Stomach (tissue), 9 donors: Measurements from ENCODE around the gene YKT6. TPM values are rescaled to one million over a fixed set of nuclear protein-coding genes. Genes with fewer than 3 reads are reported as not detected.

Experiments
- DNase-seq, 2 donors: peaks; one replicate each; pipeline versions ENCODE4 v3.0.0 to v3.0.0-alpha.2; 2013 to 2019
- H3K27ac ChIP-seq, 5 donors: fragments of 200-600 bp in 4 of 5; sonication (generic) in 4 of 5; one replicate each; pipeline ENCODE4 v1.5.1; 2013 to 2019; ENCODE audit warnings: mild to moderate bottlenecking in 1 of 5, moderate library complexity in 1 of 5
- H3K27me3 ChIP-seq, 3 donors: fragments of 200-600 bp; sonication (generic); one replicate each; pipeline ENCODE4 v1.5.1; 2017 to 2019; ENCODE audit warnings: mixed run types in 1 of 3
- H3K36me3 ChIP-seq, 4 donors: fragments of 200-600 bp; sonication (generic); 1 replicate in 3 of 4; 2 replicates in 1 of 4; pipeline ENCODE4 v1.5.1; 2016 to 2019
- H3K4me1 ChIP-seq, 4 donors: fragments of 200-600 bp; sonication (generic); one replicate each; pipeline ENCODE4 v1.5.1; 2016 to 2019
- H3K4me3 ChIP-seq, 4 donors: fragments of 200-600 bp; sonication (generic) in 3 of 4; one replicate each; pipeline ENCODE4 v1.5.1; 2016 to 2019; ENCODE audit warnings: mild to moderate bottlenecking in 1 of 4
- H3K9me3 ChIP-seq, 4 donors: fragments of 200-600 bp; sonication (generic); one replicate each; pipeline ENCODE4 v1.5.1; 2016 to 2019
- EP300 ChIP-seq: sonication (generic); formaldehyde crosslinking; IDR thresholded peaks from one replicate; pipeline ENCODE4 v1.6.1; 2017; ENCODE audit warnings: antibody characterized with exemption
- POLR2A ChIP-seq, 4 donors: fragments of 450-650 bp; IDR thresholded peaks; one replicate each; pipeline ENCODE4 v1.6.1; 2016; ENCODE audit warnings: antibody characterized with exemption in 4 of 4, control low read depth in 2 of 4, mild to moderate bottlenecking in 1 of 4, moderate library complexity in 1 of 4
- POLR2AphosphoS5 ChIP-seq, 3 donors: sonication (generic); formaldehyde crosslinking; IDR thresholded peaks; one replicate each; pipeline ENCODE4 v1.6.1; 2016; ENCODE audit warnings: antibody characterized with exemption in 3 of 3
- WGBS, 5 donors: extraction: QIAGEN DNeasy Blood & Tissue Kit in 3 of 5; methylation state at CpG; one replicate each; pipeline versions ENCODE4 v1.1.5 to v1.1.7; 2013 to 2018; 5-methylcytosine and 5-hydroxymethylcytosine counted together
- intact Hi-C: fragments of 100-400 bp; cut with DNase I; formaldehyde crosslinking; loops from one replicate; pipeline ENCODE4 v1.15.1; 2023; ENCODE audit warnings: low total_unique reads
- polyA plus RNA-seq, 3 donors: library from polyadenylated mRNA; stranded (reverse); fragments of 200-250 nt; gene quantifications; one replicate each; pipeline ENCODE4 v1.2.3, GENCODE V29; 2013
- total RNA-seq, 5 donors: library from RNA; depleted of rRNA; stranded (reverse); fragments of >200 nt; gene quantifications; one replicate each; pipeline versions ENCODE4 v1.1.0 to v1.2.3, GENCODE V29; 2014 to 2016
- TF ChIP-seq, protein P1 (sequence below), 7 experiments: fragments of 450-650 bp in 4 of 7; fragments of 200-600 bp in 3 of 7; sonication (generic) in 3 of 7; IDR thresholded peaks; one replicate each; pipeline ENCODE4 v1.5.1; 2016 to 2019; ENCODE audit warnings: antibody characterized with exemption in 7 of 7, control low read depth in 2 of 7, mild to moderate bottlenecking in 1 of 7
- donor health status: healthy with polysubstance abuse.
- donor health status: Bipolar disorder and iron deficiency.
- donor health status: healthy.

YKT6 gene
- total and polyA plus RNA-seq, 8 donors = 35.3 to 86.9 (median 52.2) TPM

DNA sequence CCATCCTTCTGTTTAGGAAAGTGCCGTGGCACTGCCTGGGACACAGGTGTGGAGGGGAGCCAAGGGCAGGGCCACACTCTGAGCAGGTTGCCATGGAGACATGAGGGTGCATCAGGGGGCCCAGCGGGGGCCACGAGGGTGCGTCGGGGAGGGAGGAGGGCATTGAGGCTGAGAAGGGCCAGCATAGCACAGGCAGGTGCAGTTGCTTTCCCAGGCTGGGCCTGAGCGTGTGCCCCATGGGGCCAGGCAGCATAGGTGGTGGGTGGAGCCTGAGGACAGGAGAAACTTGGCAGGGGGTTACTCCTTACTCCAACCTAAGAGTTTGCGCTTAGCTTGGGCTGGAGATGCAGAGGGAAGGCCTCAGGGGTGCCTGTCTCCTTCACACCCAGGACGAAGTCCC lies 15.2 kb downstream of the YKT6 start:
- H3K27me3 ChIP-seq = peaks cover 0 to under 1% (median 0%) of the 10 kb centered on the region in 3 donors
- 43 to 69% (median 55%) methylated on average over 4 to 8 of the region's 8 CpGs for WGBS, 5 donors
- H3K4me3 ChIP-seq = no peak overlapping the region
- peaks cover 22 to 37% (median 31%) of the 10 kb centered on the region in 4 donors for H3K36me3 ChIP-seq
- intact Hi-C loops = no loop called here
- TF ChIP-seq, protein P1, sequence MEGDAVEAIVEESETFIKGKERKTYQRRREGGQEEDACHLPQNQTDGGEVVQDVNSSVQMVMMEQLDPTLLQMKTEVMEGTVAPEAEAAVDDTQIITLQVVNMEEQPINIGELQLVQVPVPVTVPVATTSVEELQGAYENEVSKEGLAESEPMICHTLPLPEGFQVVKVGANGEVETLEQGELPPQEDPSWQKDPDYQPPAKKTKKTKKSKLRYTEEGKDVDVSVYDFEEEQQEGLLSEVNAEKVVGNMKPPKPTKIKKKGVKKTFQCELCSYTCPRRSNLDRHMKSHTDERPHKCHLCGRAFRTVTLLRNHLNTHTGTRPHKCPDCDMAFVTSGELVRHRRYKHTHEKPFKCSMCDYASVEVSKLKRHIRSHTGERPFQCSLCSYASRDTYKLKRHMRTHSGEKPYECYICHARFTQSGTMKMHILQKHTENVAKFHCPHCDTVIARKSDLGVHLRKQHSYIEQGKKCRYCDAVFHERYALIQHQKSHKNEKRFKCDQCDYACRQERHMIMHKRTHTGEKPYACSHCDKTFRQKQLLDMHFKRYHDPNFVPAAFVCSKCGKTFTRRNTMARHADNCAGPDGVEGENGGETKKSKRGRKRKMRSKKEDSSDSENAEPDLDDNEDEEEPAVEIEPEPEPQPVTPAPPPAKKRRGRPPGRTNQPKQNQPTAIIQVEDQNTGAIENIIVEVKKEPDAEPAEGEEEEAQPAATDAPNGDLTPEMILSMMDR (IDR thresholded peaks at IDR 0.05) = no peak
- TF ChIP-seq POLR2A (IDR thresholded peaks at IDR 0.05) = no peak
- TF ChIP-seq EP300 = no peak
- no peak for TF ChIP-seq POLR2AphosphoS5 (IDR thresholded peaks at IDR 0.05)
- H3K9me3 ChIP-seq = peaks cover 0 to 6% (median 2%) of the 10 kb centered on the region in 4 donors
- no peak overlapping the region for H3K27ac ChIP-seq
- no peaks in the 10 kb centered on the region for H3K4me1 ChIP-seq
- DNase-seq = no peak

DNA sequence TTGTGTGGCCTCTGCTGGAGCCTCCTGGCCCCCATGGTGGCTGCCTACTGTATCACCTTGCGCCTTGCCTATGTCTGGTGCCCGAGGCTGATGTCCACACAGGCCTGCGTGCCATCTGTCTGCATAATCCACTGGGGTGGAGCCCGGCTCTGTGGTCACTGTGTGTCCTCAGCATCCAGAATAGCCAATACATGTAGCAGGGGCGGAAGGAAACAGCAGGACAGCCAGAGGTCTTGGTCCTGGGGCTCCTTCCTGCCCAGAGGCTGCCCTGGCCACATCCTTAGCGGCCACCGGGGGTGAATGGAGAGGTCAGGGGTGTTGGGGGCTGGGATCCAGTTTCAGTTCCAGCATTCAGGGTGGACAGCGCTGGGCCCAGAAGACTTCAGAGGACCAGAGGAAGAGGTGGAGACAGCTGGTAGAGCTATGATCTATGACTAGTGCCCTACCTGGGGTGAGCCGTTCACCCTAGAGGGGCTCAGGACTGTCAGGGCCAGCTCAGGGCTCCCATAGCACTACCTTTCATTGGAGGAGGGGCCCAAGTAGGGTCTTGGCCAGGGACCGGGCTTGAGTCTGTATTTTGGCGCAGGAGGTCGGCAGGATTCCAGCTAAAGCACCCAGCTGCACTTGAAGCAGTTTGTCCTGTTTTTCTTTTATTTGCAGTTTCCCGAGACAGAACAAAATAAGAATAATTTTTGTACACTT lies 15.9 kb downstream of the YKT6 start:
- no peak for TF ChIP-seq POLR2AphosphoS5 (IDR thresholded peaks at IDR 0.05)
- TF ChIP-seq EP300 = no peak
- TF ChIP-seq, protein P1 (IDR thresholded peaks at IDR 0.05) = no peak
- TF ChIP-seq POLR2A (IDR thresholded peaks at IDR 0.05) = no peak
- Histone ChIP-seq H3K27me3 (peaks cover 0 to 6% (median 0%) of the 10 kb centered on the region in 3 donors), H3K9me3 (peaks cover 0 to 6% (median 2%) of the 10 kb centered on the region in 4 donors), H3K27ac (no peak overlapping the region), H3K4me3 (no peak overlapping the region), H3K4me1 (no peaks in the 10 kb centered on the region), H3K36me3 (peaks cover 16 to 31% (median 25%) of the 10 kb centered on the region in 4 donors)
- DNase-seq = no peak
- WGBS, 5 donors = 72 to 79% (median 75%) methylated on average over 12 to 13 of the region's 13 CpGs
- intact Hi-C loops = no loop called here

DNA sequence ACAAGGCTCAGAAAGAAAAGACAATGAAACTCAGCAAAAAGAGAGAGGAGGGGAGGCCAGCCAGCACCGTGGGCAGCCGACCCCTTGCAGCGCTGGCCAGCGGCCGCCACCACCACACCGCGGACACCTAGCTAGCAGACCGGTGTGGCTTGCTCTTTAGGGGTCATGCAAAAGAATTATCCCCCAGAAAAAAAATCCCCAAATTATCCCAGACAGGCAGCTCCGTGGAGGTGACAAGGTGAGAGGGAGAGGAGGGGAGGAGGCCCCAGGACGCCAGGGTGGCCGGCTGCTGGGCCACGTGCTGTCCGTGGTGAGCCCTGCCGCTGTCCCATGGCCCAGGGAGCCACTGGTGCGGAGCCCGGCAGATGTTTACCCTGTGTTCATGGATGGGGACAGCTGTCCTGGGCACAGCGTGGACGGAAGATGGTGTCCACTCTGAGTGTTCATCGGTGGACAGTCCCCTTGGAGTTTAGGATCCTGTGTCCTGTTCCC lies 16.5 kb downstream of the YKT6 start:
- no peak for DNase-seq
- peaks cover 11 to 25% (median 19%) of the 10 kb centered on the region in 4 donors for H3K36me3 ChIP-seq
- H3K27ac ChIP-seq = no peak overlapping the region
- H3K4me3 ChIP-seq = no peak overlapping the region
- TF ChIP-seq, protein P1 (IDR thresholded peaks at IDR 0.05) = no peak
- TF ChIP-seq POLR2A (IDR thresholded peaks at IDR 0.05) (no peak), EP300 (no peak), POLR2AphosphoS5 (IDR thresholded peaks at IDR 0.05) (no peak)
- H3K4me1 ChIP-seq = no peaks in the 10 kb centered on the region
- peaks cover 0 to 6% (median 2%) of the 10 kb centered on the region in 4 donors for H3K9me3 ChIP-seq
- 78 to 84% (median 80%) methylated on average over 19 of the region's 19 CpGs for WGBS, 5 donors
- H3K27me3 ChIP-seq = peaks cover 0 to 6% (median 0%) of the 10 kb centered on the region in 3 donors
- intact Hi-C loops = no loop called here

DNA sequence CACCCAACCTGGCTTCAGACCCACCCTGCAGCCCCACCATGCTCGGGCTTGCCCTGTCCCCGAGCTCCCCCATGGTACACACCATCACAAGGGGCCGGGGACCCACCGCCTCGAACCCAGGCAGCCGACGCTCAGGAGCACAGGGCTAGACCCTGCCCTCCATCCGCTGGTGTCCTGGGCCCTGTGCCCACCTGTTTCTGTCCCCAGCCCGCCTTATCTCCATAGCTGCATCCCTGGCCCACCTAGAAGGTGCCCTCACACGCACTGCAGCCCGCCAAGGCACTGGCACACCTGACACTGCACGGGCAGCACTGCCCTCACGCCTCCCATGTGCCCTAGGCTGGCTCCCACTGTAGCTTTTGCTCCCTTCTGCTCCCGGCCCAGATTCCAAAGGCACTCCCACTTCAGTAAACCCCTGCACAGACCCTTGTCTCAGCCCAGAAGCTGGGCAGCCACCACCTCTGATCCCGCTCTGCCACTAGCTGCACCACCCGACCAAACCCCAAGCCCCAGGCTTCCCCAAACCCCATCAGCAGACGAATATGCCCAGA lies 17.1 kb downstream of the YKT6 start:
- peaks cover 0 to 6% (median 2%) of the 10 kb centered on the region in 4 donors for H3K9me3 ChIP-seq
- no peak for DNase-seq
- intact Hi-C loops = no loop called here
- TF ChIP-seq POLR2A (IDR thresholded peaks at IDR 0.05) = no peak
- no peak for TF ChIP-seq POLR2AphosphoS5 (IDR thresholded peaks at IDR 0.05)
- TF ChIP-seq, protein P1 (IDR thresholded peaks at IDR 0.05) = no peak
- no peak for TF ChIP-seq EP300
- H3K27me3 ChIP-seq = peaks cover 0 to 6% (median 0%) of the 10 kb centered on the region in 3 donors
- H3K27ac ChIP-seq = no peak overlapping the region
- H3K36me3 ChIP-seq = peaks cover 6 to 18% (median 12%) of the 10 kb centered on the region in 4 donors
- no peaks in the 10 kb centered on the region for H3K4me1 ChIP-seq
- no peak overlapping the region for H3K4me3 ChIP-seq
- 66 to 78% (median 72%) methylated on average over 15 to 17 of the region's 17 CpGs for WGBS, 5 donors
